Cortex of kidney (tissue), 1 donor: ENCODE measurements around the gene HOXA6.

Experiments
- DNase-seq: peaks from one replicate; lab custom pipeline; 2025; lab: John Stamatoyannopoulos, UW

Gene HOXA6

DNA sequence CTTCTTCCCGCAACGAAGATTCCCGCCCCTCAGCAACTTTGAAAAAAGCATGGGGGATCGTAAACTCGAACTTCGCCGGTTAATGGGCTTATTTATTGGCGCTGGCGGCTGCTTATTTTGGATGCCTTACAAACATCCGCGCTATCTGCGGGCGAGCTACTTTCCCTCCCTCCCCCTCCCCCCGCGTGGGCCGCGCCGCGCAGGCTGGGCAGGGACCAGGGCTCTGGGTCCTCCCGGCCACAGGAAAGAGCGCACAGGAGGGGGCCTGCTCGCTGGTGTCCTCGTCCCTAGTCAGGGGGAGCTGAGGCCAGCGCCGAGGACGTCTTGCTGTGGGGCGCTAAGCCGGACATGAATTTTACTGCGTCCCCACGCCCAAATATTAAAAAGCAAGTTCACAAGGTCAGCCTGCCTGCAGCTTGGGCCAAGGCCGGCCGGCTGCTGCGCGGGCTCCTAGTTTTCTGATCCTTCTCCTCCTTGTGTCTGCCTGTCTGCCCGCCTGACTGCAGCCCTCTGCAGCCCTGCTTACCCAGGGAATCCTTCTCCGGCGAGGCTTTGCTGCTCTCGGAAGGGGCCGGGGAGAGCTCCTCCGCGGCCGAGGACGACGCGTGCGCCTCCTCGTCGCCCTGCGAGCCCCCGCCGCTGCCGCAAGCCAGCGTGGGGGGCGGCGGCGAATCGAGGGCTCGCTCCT, 25.4 kb upstream of the HOXA6 start:
- no peak for DNase-seq

DNA sequence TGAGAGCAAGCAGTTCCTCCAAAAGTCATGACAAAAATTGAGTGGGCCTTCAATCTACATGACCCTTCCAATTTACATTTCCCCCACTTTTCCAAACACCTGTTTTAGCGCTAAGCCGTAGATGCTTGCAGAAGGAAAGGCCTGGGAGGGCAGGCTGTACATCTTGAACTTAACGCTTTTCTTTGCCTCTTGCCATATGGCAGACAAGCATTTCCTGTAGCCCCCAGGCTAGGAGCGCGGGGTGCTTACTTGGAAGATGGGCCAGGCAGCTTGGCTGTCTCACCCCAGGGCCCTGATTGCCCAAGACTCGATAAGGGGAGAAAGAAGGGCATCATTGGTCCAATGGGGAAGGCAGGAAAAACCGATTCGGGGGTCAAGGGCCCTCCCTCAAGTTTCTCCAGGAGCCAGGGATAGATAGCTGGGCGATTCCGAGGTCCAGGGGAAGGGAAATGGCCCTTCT, 24.8 kb upstream of the HOXA6 start:
- DNase-seq = no peak

DNA sequence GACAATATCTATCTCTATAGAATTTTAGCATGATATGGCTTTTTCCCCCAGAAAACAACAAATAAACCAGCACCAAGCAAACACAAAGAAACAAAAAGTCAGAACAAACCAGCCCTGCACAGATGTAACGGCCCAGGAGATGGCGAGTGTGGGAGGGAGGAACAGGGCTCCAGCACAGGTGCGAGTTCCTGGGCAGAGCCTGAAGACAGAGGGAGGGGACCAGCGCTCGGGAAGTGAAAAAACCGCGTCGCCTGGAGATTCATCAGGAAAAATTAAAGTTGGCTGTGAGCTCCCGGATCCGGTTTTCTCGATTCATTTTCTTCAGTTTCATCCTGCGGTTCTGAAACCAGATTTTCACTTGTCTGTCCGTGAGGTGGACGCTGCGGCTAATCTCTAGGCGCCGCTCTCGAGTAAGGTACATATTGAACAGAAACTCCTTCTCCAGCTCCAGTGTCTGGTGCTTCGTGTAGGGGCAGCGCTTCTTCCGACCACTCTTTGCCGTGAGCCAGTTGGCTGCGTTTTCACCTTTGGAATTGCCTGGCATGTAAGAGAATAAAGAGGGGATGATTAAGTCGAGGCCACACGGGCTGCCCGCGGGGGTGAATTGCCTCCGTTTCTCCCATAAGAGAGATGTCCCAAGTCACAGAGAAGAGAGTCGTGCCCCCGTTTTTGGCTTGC, 24.2 kb upstream of the HOXA6 start:
- DNase-seq = no peak

DNA sequence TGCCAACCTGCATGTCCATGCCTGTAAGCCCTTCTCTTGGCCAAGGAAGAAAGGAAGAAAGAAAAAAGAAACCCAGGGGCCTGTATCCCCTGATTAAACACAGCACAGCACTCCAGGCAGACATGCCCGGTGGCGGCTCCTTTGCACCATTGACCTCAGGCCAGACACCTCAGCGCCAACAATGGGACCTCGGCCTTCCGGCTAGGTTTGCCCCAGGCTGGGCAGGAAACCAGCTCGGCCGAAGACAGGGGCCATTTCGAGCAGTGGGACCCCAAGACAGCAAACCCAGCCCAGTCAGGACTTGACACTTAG, 23.7 kb upstream of the HOXA6 start:
- no peak for DNase-seq

DNA sequence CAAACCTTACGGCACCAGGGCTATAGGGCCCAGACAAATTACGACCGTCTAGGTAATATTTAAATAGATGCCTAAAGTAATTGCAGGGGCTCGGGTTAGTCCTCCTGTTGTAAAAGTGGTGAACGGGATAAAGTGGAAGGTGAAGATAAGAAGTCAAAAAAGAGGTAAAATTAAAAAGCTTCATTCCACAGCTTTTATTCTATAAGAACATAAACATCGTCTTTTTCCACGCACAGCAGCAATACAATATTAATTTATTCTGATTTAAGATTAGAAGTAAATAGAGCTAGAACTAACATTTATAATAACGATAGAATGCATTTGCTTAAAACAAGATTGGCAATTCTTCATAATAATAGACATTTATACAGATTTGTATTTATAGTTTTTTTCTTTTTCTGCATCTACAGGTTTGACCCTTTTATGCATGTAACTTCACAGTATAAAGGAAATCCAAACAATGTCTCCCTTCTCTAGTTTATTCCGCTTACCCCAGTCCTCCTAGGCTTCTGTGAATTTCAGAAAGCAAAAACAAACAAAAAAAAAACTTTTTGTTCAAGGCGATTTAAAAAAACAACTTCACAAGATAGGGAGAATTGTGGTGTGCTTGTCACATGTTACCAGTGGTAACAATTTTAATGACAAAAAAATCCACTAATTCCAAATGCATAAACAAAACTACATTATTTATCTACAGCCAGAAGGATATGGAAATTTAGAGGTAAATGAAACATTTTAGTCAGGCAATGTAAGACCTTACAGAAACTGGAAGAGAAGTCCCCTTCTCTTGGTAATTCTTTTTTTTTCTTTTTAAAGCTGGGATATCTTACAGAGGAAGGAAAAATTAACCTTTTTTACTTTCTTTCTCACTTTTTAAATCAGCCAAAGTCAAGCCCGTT, 23.1 kb upstream of the HOXA6 start:
- no peak for DNase-seq

DNA sequence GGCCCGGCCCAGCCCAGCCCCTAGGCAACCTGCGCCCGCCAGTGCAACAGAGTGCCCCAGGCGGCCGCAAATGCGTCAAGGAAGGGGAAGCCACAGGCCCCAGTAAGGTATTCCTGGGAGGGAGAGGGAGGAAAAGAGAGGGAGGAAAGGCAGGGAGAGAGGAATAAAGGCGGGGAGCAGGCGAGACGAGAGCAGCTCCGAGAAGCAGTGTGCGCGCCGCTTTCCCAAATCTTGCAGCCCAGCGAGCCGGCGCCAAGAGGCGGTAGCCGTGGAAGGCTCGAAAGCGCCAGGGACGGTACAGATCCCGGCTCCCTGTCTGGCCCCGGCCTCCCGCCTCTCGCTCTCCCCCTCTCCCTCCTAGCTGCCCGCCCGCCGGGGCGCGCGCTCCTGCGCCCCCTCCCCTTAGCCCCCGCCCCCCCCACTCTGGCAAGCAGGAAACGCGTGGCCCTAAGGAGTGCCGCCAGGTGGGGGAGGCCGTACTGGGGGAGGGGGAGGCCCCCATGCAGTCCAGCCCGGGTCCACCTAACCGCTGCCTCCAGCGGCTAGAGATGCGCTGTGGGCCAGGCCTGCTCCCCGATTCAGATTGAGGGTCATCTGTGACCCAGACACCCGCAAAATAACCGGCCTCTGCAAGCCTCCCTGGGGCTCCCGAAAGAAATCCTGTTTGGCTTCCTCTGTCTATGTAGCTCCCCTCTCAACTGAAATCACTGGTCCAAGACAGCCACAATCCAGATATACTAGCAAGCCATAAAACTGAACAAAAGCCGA, 22.3 kb upstream of the HOXA6 start:
- no peak for DNase-seq

DNA sequence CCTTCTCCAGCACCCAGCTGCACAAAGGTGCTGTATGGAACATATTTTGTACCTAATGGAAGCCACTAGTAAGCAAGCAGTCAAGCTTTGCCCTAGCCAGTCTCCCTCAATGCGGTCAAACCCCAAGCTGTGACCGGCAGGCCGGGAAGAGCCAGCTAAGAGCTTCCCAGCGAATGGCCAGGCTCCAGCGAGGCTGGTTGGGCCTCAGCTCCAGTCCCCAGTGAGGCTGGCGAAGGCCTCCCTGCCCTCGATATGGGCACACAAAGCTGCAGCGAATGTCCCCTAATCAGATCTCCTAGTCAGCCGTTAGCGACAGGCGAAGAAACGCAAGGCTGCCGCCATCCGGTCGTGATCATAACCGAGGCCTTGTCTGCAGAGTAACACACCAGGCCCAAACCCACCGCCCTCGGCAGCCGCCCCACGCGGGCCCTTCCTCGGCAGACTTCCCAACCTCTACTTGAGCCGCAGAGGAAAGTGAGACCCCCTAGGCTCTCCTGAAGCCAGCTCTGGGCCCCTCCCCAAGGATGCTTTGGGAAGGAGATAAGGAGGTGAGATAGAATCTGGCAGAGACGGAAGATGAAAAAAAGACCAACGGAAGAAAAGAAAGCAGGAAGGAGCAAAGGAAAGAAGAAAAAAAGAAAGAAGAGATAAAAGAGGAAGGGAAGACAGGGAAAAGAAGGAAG, 20.8 kb upstream of the HOXA6 start:
- DNase-seq = no peak

DNA sequence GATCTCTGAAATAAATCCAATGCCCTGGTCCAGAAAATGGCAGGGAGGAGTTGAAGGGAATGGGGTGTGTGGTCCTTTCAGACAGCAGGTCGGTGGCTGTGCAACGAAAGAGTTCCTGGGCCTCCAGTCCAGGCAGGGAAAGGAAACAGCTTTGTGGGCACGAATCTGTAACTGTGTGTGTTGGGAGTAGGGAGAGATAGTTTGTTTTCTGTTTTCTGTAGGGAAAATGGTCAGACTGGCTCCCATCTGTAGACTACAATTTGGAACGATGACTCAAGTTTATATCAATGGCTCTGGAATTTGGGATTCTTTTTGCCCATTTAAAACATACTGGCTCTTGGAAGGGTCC, 20.3 kb upstream of the HOXA6 start:
- DNase-seq = no peak

DNA sequence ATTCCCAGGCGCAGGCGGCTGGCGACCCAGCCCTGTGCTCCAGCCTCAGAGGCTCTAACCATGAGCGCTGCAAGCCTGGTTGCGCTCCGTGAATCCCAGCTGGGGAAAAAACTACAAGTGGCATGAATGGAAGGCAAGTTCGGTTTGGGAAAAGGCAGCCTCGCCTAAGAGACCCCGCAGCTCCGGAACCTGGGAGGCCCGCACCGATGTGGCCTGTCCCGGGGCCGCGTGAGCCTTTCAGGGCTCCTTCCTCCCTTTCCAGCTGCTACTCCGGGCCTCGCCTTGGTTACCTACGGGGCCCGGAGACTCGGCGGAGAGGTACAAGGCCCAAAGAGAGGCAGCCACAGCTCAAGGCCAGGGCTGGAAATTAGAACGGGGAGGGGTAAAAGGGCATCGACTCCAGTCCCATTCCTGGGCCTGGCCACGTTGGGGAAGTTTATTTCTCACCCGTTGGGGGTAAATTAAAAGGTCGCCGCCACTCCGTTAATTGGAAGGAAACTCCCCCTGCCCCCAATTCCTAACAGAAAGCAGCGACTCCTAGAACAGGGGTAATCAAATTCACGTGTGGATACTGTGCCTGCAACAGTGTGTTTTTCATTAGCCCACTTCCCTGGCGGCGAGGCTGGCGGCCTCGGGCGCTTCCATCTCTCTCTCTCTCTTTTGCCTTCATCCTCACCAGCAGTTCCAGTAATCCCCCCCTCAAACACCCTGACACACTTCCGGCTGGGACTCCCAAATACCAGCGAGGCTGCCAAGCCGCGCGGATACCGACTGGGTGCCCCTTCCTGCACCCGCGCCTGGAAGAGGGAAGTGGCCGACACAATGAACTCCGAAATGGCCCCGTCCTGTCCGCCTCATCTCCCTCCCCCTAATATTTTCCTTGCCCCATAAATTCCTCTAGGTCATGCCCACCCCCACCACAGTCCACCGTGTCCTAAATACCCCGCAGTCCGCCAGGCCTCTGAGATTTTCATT, 19.2 kb upstream of the HOXA6 start:
- DNase-seq = no peak

DNA sequence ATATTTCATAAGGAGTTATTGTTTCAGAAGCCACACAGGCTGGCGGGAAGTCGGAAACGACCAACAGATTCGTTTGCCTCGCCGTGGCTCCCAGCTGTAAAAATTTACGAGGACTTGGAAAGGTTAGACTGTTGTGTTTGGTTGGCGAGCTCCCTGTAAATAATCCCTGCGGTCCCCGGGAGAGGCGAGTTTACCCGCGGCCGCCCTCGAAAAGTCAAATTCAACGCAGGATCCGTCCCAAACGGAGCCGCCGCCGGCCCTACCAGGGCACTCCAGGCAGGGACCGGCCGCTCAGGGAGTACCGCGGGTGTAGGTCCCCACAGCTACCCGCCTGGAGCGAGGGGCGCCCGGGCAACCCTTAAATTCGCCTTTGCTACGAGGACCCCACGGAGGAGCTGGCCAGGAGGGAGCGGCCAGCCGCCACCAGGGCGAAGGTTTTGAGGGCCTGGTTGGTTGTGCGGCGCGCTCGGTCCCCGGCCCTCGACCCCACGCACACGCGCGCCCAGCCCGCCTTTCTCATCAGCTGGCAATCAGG, 18.5 kb upstream of the HOXA6 start:
- no peak for DNase-seq

DNA sequence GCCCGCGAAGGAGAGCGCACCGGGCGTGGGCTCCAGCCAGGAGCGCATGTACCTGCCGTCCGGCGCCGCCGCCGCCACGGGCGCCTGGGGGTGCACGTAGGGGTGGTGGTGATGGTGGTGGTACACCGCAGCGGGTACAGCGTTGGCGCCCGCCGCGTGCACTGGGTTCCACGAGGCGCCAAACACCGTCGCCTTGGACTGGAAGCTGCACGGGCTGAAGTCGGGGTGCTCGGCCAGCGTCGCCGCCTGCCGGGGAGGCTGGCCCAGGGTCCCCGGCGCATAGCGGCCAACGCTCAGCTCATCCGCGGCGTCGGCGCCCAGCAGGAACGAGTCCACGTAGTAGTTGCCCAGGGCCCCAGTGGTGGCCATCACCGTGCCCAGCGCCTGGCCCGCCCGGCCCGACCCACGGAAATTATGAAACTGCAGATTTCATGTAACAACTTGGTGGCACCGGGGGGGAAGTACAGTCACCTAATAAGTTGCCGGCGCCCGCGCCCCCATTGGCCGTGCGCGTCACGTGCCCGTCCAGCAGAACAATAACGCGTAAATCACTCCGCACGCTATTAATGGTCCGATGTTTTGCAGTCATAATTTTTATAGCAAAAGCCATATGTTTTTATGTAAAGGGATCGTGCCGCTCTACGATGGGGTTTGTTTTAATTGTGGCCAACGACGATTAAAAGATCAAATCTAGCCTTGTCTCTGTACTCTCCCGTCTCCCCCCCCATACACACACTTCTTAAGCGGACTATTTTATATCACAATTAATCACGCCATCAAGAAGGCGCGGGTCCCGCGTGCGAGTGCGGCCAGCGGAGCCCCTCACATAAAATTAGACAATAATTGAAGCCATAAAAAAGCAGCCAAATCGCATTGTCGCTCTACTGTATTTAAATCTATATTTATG, 17.8 kb upstream of the HOXA6 start, which contains the start of gene HOXA9:
Gene HOXA9 (minus strand): TSS at position 449 of the 907 bp plus-strand sequence. CDS start 80 bp downstream, at position 369.
- no peak for DNase-seq

DNA sequence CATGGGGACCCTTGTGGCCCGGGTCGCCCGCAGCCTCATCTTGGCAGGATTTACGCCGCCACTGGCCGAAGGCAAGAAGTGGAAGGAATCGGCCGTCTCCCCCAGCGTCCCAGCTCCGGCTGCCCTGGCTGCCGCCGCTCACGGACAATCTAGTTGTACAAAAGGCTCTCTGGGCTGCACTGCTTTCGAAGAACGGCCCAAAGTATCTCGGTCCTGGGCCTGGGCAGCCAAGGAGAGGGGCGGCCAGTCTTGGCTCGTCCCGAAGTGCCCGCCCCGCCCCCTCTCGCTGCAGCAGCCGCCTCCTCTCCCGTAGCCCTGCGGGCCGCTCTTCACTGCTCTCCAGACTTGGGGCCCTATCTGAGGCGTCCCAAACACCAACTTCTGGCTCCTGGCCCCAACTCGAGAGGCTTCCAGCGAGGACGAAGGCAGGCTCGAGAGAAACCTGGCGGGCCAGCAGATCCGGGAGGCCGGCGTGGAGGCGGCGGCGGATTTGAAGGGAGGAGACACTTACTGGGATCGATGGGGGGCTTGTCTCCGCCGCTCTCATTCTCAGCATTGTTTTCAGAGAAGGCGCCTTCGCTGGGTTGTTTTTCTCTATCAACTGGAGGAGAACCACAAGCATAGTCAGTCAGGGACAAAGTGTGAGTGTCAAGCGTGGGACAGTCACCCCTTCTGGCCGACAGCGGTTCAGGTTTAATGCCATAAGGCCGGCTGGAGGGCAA, 17.0 kb upstream of the HOXA6 start:
- peak; percentile 19 for DNase-seq

DNA sequence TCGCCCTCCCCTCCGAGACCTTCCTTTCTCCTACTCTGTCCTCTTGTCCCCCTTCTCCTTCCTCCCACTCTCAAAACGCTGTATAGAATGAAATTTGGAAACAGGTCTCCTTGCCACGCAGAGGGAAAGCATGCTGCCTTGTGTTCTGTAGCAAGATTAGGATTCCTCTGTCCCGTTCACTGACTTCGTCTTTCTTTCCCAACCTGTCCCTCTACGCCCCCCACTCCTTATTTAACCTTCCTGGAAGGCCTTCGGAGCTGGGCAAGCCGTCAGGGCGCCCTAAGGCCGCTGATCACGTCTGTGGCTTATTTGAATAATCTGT, 16.4 kb upstream of the HOXA6 start:
- DNase-seq = no peak

DNA sequence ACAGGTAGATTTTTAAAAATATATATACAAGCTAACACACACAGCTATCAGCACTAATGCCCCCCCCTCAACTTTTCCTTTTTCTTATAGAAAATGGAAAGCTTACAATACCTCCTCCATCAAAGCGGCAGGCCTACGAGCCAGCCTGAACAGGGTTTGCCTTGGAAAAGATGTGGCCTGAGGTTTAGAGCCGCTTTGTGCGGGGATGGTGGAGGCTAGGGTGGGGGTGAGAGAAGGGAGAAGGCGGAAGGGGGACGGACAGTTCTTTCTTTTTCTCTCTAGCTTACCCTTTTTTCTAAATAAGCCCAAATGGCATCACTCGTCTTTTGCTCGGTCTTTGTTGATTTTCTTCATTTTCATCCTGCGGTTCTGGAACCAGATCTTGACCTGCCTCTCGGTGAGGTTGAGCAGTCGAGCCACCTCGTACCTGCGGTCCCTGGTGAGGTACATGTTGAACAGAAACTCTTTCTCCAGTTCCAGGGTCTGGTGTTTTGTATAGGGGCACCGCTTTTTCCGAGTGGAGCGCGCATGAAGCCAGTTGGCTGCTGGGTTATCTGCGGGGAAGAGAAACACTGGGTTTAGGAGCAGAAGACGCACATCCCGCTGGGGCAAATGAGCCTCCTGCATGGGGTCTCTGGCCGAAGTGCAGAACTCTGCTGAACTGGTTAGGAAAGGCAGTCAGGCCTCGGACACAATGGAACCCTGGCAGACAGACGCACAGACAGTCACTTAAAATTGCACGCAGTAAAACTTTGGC, 15.9 kb upstream of the HOXA6 start:
- no peak for DNase-seq

DNA sequence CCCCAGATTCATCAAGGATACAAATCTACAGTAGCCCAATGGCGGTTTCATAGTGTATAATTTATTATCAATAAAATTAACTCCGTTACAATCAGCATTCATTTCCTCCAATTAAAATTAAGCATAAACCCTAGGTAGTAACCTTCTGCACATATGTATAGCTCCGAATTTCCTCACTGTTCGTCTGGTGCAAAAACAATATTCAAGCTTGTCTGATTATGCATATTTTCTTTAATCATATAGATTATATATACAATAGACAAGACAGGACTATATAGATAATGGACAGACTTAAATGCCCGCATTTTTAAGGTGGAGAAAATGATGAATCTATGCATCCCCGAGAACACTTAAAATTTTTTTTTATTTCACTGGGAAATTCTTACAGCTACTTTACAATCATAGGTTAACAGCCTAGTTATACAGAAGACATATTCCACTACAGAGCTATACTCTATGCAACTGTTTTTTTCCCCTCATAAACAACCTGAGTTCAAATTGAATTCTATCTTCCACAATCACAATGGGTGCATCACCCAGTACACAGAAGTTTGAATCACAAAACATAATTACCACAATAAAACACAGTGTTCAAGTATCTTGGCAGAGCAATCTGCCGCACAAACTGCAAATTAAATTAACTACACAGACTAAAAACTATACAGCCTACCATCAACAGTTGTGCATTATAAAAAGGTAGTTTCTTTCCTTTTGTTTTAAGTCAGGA, 15.2 kb upstream of the HOXA6 start:
- no peak for DNase-seq

DNA sequence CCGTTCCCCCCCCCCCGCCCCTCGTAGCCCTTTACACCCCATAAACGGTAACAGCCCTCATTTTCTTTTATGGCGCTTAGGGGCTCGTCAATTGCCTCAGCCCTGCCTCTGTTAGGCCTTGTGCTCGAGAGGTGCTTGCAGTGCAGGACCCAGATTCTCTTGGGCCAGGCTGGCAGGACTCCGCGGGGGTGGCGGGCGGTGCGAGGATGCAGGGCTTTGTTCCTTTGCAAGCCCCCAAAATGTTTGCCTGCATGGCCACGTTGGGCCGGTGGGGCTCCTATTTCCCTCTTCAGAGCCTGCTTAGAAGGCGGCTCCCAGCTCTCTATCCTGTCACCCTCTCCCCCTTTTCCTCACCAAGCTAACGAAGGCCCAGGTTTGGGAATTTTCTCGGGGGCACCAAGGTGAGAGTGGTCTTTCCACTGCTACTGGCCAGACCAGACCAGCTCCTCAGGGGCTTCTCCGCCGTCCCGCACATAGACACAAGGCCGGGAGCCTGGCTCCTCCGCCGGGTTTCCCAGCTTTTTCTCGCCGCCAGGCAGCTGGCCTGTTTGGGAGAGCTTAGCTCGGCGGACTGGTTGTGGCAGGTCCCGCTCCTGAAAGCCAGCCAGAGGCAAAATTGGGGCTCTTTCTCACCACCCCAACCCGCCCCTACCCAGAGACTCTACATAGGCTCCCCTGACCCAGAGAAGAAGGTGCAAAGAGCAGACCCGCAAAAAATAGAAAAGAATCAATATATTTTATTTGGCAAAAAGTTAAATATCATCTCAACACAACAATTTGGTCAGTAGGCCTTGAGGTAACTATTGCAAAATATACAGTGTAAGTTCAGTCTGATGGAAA, 14.4 kb upstream of the HOXA6 start:
- DNase-seq = no peak
